Effector memory CD4-positive, alpha-beta T cell (primary cell): ENCODE results near the gene GDF7.

Source experiments
- DNase-seq, 3 donors: peaks; one replicate each; pipeline ENCODE4 v3.0.0-alpha.2; 2020
- H3K27ac ChIP-seq: 2 replicates; pipeline ENCODE4 v1.7.0; 2013; ENCODE audit warnings: mild to moderate bottlenecking, low read length, moderate library complexity; ENCODE audit not compliant: insufficient read depth, poor library complexity, severe bottlenecking
- H3K27me3 ChIP-seq: replicated peaks from 2 replicates; pipeline ENCODE4 v1.7.0; 2013; ENCODE audit warnings: mild to moderate bottlenecking, low read length; ENCODE audit not compliant: insufficient read depth, control insufficient read depth, poor library complexity, severe bottlenecking
- H3K36me3 ChIP-seq: 2 replicates; pipeline ENCODE4 v1.7.0; 2013; ENCODE audit warnings: mild to moderate bottlenecking, low read length, moderate library complexity; ENCODE audit not compliant: control insufficient read depth, insufficient read depth
- H3K4me1 ChIP-seq: 2 replicates; pipeline ENCODE4 v1.7.0; 2013; ENCODE audit warnings: low read length, mild to moderate bottlenecking; ENCODE audit not compliant: control insufficient read depth, insufficient read depth, poor library complexity, severe bottlenecking
- H3K4me3 ChIP-seq: 2 replicates; pipeline ENCODE4 v1.7.0; 2013; ENCODE audit warnings: low read length, low read depth, mild to moderate bottlenecking; ENCODE audit not compliant: insufficient read depth, poor library complexity, severe bottlenecking
- H3K9me3 ChIP-seq: 2 replicates; pipeline ENCODE4 v1.7.0; 2013; ENCODE audit warnings: mild to moderate bottlenecking, low read length, moderate library complexity; ENCODE audit not compliant: control insufficient read depth

Gene GDF7

GRCh38 chr2:20682167-20682920 lies 15.4 kb downstream of the GDF7 start:
- no peaks in the 10 kb centered on the region for H3K9me3 ChIP-seq
- no peak for DNase-seq
- H3K27me3 ChIP-seq = no peaks in the 10 kb centered on the region
- H3K4me1 ChIP-seq = no peaks in the 10 kb centered on the region
- no peak overlapping the region for H3K4me3 ChIP-seq
- peaks cover 15% of the 10 kb centered on the region for H3K36me3 ChIP-seq
- H3K27ac ChIP-seq = no peak overlapping the region

GRCh38 chr2:20684581-20685063 lies 17.7 kb downstream of the GDF7 start:
- no peak for DNase-seq
- H3K36me3 ChIP-seq = peaks cover 20% of the 10 kb centered on the region

GRCh38 chr2:20687260-20687832 lies 20.4 kb downstream of the GDF7 start:
- Histone ChIP-seq H3K4me1 (no peaks in the 10 kb centered on the region), H3K9me3 (no peaks in the 10 kb centered on the region), H3K27ac (no peak overlapping the region), H3K27me3 (no peaks in the 10 kb centered on the region), H3K36me3 (peaks cover 21% of the 10 kb centered on the region), H3K4me3 (no peak overlapping the region)
- DNase-seq = no peak

More at GRCh38 chr2:20684581-20685063, 17.7 kb downstream of the GDF7 start:
- Histone ChIP-seq H3K27me3 (no peaks in the 10 kb centered on the region), H3K9me3 (no peaks in the 10 kb centered on the region), H3K4me1 (no peaks in the 10 kb centered on the region), H3K4me3 (no peak overlapping the region), H3K27ac (no peak overlapping the region)

DNA sequence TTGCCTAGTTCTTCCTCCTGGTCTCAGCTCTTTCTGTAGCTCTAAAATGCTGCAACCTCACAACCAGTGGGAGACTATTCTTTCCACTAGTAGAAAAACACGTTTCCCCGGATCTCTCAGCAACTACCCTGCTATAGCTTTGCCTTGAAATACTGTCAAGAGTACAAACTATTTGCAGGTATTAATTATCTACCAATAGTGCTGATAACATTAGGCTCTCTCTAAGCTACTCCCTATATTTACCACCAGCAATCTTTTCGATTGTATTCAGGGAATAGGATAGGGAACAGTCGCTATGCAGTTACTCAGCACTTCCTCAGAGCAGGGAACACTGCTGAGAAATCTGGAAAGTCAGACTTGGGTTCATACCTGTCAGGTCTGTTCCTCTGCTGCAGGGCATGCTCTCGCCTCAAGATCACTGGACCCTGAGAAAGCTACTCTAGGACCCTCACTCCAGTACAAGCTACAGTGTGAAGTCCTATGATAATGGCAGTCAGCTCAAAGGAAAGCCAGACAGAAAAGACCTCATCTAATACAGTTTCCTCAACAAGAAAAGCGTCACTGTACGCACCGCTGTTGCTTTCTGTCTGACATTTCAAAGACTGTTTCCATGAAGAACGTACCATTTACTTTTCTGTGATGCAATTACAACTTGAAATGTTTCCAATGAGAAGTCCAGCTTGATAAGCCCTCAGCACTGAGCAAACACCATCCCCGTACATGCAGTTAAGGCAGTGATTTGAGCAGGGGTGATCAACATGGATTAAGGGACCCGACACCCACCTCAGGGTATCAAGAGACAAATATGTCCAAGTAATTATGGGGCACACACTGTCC lies 22.7 kb downstream of the GDF7 start:
- Histone ChIP-seq H3K36me3 (peaks cover 18% of the 10 kb centered on the region), H3K4me3 (no peak overlapping the region), H3K9me3 (no peaks in the 10 kb centered on the region), H3K4me1 (no peaks in the 10 kb centered on the region), H3K27ac (no peak overlapping the region), H3K27me3 (no peaks in the 10 kb centered on the region)
- DNase-seq = no peak

- no peaks in the 10 kb centered on the region for H3K27me3 ChIP-seq
- DNase-seq = no peak
- no peak overlapping the region for H3K27ac ChIP-seq
- H3K36me3 ChIP-seq = peaks cover 17% of the 10 kb centered on the region
- no peaks in the 10 kb centered on the region for H3K9me3 ChIP-seq
- H3K4me3 ChIP-seq = no peak overlapping the region
- no peaks in the 10 kb centered on the region for H3K4me1 ChIP-seq
Observed at GRCh38 chr2:20691076-20691734, 24.3 kb downstream of the GDF7 start.

GRCh38 chr2:20692081-20692480 lies 25.1 kb downstream of the GDF7 start:
- H3K27ac ChIP-seq = no peak overlapping the region
- no peak overlapping the region for H3K4me3 ChIP-seq
- peaks cover 14% of the 10 kb centered on the region for H3K36me3 ChIP-seq
- DNase-seq = no peak
- H3K4me1 ChIP-seq = no peaks in the 10 kb centered on the region
- H3K9me3 ChIP-seq = no peaks in the 10 kb centered on the region
- no peaks in the 10 kb centered on the region for H3K27me3 ChIP-seq

- H3K27ac ChIP-seq = no peak overlapping the region
- no peaks in the 10 kb centered on the region for H3K27me3 ChIP-seq
- H3K36me3 ChIP-seq = peaks cover 10% of the 10 kb centered on the region
- H3K9me3 ChIP-seq = no peaks in the 10 kb centered on the region
- no peak overlapping the region for H3K4me3 ChIP-seq
- DNase-seq = no peak
- H3K4me1 ChIP-seq = no peaks in the 10 kb centered on the region
Observed at GRCh38 chr2:20693317-20693716, 26.4 kb downstream of the GDF7 start.

- H3K36me3 ChIP-seq = peaks cover 6% of the 10 kb centered on the region
Observed at GRCh38 chr2:20696366-20696765, 29.4 kb downstream of the GDF7 start.

DNA sequence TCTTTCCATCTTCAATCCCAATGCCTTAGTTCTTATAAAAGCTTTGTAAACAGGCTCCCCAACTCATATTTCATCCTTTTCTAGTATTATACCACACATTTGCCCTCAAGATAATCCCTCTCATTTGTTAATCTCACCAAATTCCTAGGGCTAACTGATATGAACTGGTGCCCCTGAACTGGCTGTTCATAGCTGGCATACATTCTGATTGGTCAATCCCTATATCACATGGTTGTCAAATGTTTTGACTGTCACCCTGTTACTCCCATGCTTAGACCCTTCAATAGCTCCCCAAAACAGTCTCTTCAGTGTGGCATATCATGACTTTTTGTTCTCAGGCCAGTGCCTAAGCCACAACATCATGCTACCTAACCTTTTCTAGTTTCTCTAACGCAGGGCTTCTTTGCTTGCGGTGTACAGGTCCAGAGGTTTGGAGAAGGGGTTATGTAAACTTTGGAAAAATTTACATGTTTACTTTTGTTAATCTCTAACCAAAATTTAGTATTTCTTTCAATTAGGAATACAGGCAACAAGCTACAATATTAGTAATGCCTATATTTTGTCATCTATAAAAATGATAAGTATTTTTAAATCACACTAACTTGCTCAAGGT lies 30.5 kb downstream of the GDF7 start:
- H3K4me1 ChIP-seq = no peaks in the 10 kb centered on the region
- H3K36me3 ChIP-seq = peaks cover 6% of the 10 kb centered on the region
- H3K9me3 ChIP-seq = no peaks in the 10 kb centered on the region
- no peak for DNase-seq
- H3K4me3 ChIP-seq = no peak overlapping the region
- no peaks in the 10 kb centered on the region for H3K27me3 ChIP-seq
- H3K27ac ChIP-seq = no peak overlapping the region

More at GRCh38 chr2:20696366-20696765, 29.4 kb downstream of the GDF7 start:
- no peaks in the 10 kb centered on the region for H3K9me3 ChIP-seq
- H3K27me3 ChIP-seq = no peaks in the 10 kb centered on the region
- no peak overlapping the region for H3K4me3 ChIP-seq
- no peak overlapping the region for H3K27ac ChIP-seq
- no peak for DNase-seq
- H3K4me1 ChIP-seq = no peaks in the 10 kb centered on the region
